Activated T-helper 17 cell treated with anti-CD3 and anti-CD28 coated beads, Interleukin-2, amount 50 U/mL, for 72 hours (primary cell): ENCODE data around the gene CALML6. TPM values are rescaled to one million over a fixed set of nuclear protein-coding genes. Genes with fewer than 3 reads are reported as not detected.
"Not testable (repeated sequence)": the region's sequence is repeated elsewhere in the genome, so short reads cannot be mapped to it uniquely, and the experiment has no call there.

Source experiments
- ATAC-seq: fragments of 150-1000 bp; cut with Tn5 transposase; replicated peaks from 2 replicates; pipeline ENCODE4 v1.10.0; 2021; ENCODE audit warnings: mild to moderate bottlenecking, moderate library complexity
- H3K27ac Mint-ChIP-seq: one replicate; pipeline ENCODE4 v1.8.0; 2022; ENCODE audit warnings: mixed read lengths
- H3K27me3 Mint-ChIP-seq: one replicate; pipeline ENCODE4 v1.8.0; 2022; ENCODE audit warnings: mixed read lengths
- H3K36me3 Mint-ChIP-seq: one replicate; pipeline ENCODE4 v1.8.0; 2022; ENCODE audit warnings: low read depth, mild to moderate bottlenecking, mixed read lengths
- H3K4me1 Mint-ChIP-seq: one replicate; pipeline ENCODE4 v1.8.0; 2022; ENCODE audit warnings: mixed read lengths
- H3K4me3 Mint-ChIP-seq: one replicate; pipeline ENCODE4 v1.8.0; 2022; ENCODE audit warnings: mild to moderate bottlenecking, mixed read lengths
- H3K9me3 Mint-ChIP-seq: one replicate; pipeline ENCODE4 v1.8.0; 2022; ENCODE audit warnings: mixed read lengths
- total RNA-seq, 2 donors: library from RNA; stranded (reverse); gene quantifications; one replicate each; pipeline ENCODE4 v1.2.3, GENCODE V29; 2022

Gene CALML6
- total RNA-seq, 2 donors from 2014 or later: 0.86 to 1.7 TPM

- Mint-ChIP-seq H3K36me3 (peaks cover 65% of the 10 kb centered on the region), H3K4me3 (peak overlapping the region; percentile 38), H3K27ac (peak overlapping the region; percentile 52), H3K4me1 (peaks cover 34% of the 10 kb centered on the region)
- H3K27me3 Mint-ChIP-seq, H3K9me3 Mint-ChIP-seq, ATAC-seq: not testable (repeated sequence)
These were observed 31.2 kb upstream of the CALML6 start for GRCh38 chr1:1883890-1884289.

DNA sequence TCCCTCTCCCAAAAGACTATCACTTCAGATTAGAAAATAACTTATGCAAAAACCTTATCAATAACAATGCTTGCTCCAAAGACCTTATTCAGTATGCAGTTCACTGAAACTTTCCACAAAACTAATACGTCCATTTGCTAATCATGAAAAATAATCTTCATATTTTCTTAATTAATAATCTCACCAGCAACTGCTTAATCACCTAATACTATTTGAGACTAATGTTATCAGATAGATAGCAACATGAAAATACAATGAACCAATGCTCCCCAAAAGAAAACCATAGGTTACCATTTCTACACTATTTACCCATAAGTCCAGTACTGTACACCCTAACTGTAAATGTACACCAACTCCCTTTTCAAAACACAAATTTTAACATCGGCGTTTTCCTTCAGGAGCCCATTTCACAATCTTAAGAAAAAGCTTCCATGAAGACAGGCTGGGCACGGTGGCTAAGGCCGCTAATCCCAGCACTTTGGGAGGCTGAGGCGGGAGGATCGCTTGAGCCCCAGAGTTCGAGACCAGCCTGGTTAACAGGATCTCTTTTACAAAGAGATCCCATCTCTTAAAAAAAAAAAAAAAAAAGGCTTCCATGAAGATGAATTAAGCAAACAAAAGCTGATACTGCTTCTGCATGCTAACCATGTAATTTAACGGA, 25.8 kb upstream of the CALML6 start:
- H3K27me3 Mint-ChIP-seq: no peaks in the 10 kb centered on the region
- peak overlapping the region; percentile 62 for H3K27ac Mint-ChIP-seq
- peaks cover 16% of the 10 kb centered on the region for H3K4me1 Mint-ChIP-seq

DNA sequence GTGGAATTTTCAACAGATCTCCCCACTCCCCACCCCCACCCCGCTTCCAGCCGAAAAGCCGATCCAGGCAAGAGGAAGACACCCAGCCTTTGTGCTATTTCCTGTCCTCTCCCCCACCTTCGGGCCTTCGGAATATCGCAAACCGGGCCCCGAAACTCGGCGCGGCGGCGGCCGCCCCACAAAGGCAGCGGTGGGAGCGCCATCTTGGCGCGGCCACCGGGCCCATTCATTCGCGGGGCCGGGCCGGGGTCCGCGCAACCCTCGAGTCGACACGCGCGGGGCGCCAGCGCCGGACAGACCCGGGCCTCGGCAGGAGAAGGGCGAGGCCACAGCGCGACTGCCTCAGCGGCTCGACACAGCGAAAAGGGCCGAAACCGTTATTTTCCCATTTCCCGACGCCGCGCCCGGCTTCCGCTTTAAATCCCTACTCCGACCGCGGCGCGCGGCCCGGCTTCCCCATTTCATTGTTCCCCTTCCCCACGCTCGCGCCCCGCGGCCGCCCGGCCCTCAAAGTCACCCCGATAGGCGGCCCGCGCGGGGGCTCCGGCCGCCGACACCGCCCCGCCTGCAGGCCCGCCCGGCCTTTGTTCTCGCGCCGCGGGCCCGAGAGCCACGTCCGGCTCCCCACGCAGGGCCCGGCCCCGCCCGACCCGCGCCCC, 25.1 kb upstream of the CALML6 start:
- ATAC-seq: peak; percentile 33
- Mint-ChIP-seq H3K9me3 (no peaks in the 10 kb centered on the region), H3K4me1 (peaks cover 21% of the 10 kb centered on the region), H3K27ac (peak overlapping the region; percentile 62), H3K4me3 (peak overlapping the region; percentile 90), H3K36me3 (peaks cover 32% of the 10 kb centered on the region), H3K27me3 (no peaks in the 10 kb centered on the region)

More for the DNA sequence above, 25.8 kb upstream of the CALML6 start:
- Mint-ChIP-seq H3K4me3 (peak overlapping the region; percentile 90), H3K9me3 (no peaks in the 10 kb centered on the region), H3K36me3 (peaks cover 35% of the 10 kb centered on the region)
- ATAC-seq: no peak

- Mint-ChIP-seq H3K4me3 (peak within 1 kb of the TSS; percentile 90), H3K27me3 (no peaks in the 10 kb centered on the region), H3K36me3 (peaks cover 32% of the 10 kb centered on the region), H3K27ac (peak within 1 kb of the TSS; percentile 81), H3K9me3 (no peaks in the 10 kb centered on the region), H3K4me1 (peaks cover 23% of the 10 kb centered on the region)
- ATAC-seq: peak; percentile 75
These were observed 24.3 kb upstream of the CALML6 start, which contains the start of gene GNB1 for GRCh38 chr1:1890506-1891348. GNB1 (minus strand) TSS chr1:1891087; CDS start chr1:1825453, 65,634 bp downstream.

DNA sequence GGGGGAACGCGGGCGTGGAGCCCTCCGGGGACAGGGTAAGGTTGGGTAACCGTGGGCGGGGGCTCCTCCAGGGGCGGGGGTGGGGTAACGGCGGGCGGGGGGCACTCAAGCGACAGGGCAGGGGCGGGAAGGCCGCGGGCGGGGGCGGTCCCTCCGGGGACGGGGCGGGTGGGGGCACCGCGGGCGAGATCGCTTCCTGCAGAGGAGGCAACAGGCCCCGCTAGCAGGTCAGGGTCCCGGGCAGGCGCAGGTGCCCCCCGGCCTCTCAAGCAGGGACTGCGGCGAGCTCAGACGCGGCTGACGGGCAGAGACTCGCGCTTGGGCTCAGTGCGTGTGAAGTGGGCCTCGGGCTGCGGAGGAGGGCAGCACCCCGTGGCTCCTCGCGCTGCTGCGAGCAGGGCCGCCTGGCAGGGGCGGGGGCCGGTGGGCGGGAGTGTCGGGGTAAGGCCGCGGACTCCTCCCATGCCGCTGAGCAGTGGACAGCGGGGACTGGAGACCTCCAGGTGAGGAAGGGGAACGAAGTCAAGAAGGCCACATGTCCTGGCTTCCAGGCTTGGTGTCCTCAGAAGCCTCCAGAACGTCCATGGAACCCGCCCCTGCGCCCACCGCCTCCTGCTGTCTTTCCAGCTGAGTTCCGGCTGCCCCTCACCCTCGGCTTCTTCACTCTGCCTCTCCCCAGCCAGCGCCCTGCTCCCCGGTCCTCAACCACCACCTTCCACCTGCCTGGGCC, 23.5 kb upstream of the CALML6 start:
- Mint-ChIP-seq H3K4me3 (peak overlapping the region; percentile 84), H3K36me3 (peaks cover 27% of the 10 kb centered on the region), H3K9me3 (no peaks in the 10 kb centered on the region), H3K27ac (peak overlapping the region; percentile 81), H3K4me1 (peaks cover 23% of the 10 kb centered on the region), H3K27me3 (no peaks in the 10 kb centered on the region)
- ATAC-seq: peak; percentile 58

DNA sequence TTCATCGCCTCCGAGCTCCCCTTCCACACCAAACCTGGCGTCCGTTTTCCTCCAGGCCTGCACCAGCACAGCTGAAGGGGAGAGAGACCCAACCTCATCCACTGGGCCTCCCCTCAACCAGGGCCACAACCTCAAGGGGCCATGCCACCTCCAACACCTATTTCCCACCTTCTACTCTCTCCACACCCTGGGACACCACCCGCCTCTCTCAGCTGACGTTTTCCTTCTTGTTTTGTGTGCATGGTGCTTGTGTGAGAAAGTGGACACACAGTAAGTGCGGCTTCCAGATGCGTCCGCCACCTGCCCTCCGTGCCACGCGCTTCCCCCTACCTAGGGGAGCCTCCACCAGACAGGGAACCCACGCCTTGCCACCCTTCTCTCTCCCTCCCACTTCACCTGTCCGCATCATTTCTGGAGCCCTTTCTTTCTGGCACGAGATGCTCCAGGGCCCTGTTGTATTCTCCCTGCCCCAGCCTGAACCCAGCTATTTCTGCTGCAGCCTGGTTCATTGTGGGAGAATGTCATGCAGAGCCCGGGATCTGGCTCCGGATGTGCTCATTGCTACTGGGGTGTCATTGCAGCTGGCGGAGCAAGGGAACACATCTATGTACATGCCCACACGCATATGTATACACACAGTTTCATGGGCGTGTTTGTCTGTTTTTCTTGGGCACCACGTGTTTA, 22.8 kb upstream of the CALML6 start:
- H3K4me3 Mint-ChIP-seq: peak overlapping the region; percentile 84
- no peaks in the 10 kb centered on the region for H3K27me3 Mint-ChIP-seq
- no peaks in the 10 kb centered on the region for H3K9me3 Mint-ChIP-seq
- H3K27ac Mint-ChIP-seq: peak overlapping the region; percentile 81
- H3K36me3 Mint-ChIP-seq: peaks cover 25% of the 10 kb centered on the region
- peaks cover 20% of the 10 kb centered on the region for H3K4me1 Mint-ChIP-seq
- no peak for ATAC-seq

DNA sequence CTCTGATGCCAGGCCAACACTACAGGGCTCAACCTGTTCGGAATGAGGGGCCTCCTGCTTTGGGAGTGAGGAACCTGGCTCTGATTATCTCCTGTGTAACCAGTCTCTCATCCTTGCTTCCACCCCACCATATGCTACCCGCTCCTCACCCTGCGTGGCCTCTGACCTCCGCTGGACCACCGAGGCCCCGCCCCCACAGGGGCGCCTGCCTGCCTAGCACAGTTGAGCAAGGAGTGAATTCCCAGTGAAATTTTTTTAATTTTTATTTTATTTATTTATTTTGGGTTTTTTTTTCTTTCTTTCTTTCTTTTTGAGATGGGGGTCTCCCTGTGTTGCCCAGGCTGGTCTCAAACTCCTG, 22.3 kb upstream of the CALML6 start:
- Mint-ChIP-seq H3K4me3 (peak overlapping the region; percentile 84), H3K36me3 (peaks cover 24% of the 10 kb centered on the region), H3K4me1 (peaks cover 19% of the 10 kb centered on the region), H3K9me3 (no peaks in the 10 kb centered on the region), H3K27ac (peak overlapping the region; percentile 81), H3K27me3 (no peaks in the 10 kb centered on the region)
- no peak for ATAC-seq

DNA sequence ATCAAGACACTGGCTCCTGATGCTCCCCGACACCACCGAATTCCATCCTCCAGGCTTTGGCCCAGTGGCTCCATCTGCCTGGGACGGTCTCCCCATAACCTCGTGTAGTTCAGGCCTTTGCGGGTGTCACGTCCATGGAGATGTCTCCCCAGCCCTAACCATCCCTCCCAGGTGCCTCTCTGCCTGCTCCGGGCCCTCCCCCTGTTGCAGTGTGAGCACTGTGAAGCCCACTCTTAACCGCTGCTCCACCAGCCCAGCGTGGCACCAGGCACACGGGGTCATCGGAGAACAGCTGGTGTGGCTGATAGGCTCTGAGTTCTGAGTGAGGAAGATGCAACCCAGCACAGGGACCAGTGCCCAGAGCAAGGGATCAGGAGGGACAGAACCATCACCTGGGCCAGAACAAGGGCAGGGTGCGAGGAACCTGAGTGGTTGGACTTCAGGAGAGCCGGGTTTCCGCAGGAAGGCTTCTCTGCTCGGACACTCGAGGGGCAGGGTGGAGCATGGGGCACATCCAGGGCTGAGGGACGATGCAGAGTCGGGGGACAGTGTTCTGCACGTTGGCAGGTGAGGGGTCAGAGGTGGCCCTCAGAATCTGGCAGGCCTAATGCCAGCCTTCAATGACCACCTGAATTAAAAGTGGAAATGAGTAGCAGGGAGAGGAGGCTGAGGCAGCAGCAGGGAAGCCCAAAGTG, 21.6 kb upstream of the CALML6 start:
- ATAC-seq: no peak

DNA sequence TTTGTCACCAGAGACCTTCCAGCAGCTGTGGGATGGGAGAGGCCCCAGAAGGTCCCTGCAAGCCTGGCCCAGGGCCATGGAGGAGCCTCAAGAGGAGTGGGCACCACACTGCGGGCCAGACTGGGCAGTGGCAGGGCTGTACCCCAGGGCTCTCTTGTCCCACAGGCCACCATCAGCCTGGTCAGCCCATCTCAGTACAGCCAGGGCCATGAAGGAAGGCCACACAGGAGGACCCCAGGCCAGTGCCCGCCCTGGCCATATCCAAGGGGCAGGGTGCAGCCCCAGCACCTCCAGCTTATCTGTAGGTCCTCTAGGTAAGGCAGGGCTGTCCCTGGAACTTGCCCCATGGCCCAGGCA, 21.1 kb upstream of the CALML6 start:
- peaks cover 11% of the 10 kb centered on the region for H3K4me1 Mint-ChIP-seq
- no peaks in the 10 kb centered on the region for H3K9me3 Mint-ChIP-seq
- H3K4me3 Mint-ChIP-seq: peak overlapping the region; percentile 84
- no peak for ATAC-seq
- H3K27ac Mint-ChIP-seq: no peak overlapping the region
- H3K27me3 Mint-ChIP-seq: no peaks in the 10 kb centered on the region
- peaks cover 12% of the 10 kb centered on the region for H3K36me3 Mint-ChIP-seq

More for the DNA sequence above, 21.6 kb upstream of the CALML6 start:
- Mint-ChIP-seq H3K4me3 (peak overlapping the region; percentile 84), H3K36me3 (peaks cover 17% of the 10 kb centered on the region), H3K4me1 (peaks cover 15% of the 10 kb centered on the region), H3K9me3 (no peaks in the 10 kb centered on the region), H3K27me3 (no peaks in the 10 kb centered on the region), H3K27ac (peak overlapping the region; percentile 81)

GRCh38 chr1:1894354-1895059, 20.6 kb upstream of the CALML6 start:
- peaks cover 7% of the 10 kb centered on the region for H3K4me1 Mint-ChIP-seq
- no peaks in the 10 kb centered on the region for H3K27me3 Mint-ChIP-seq
- H3K4me3 Mint-ChIP-seq: peak overlapping the region; percentile 84
- peak overlapping the region; percentile 81 for H3K27ac Mint-ChIP-seq
- peaks cover 7% of the 10 kb centered on the region for H3K36me3 Mint-ChIP-seq
- no peaks in the 10 kb centered on the region for H3K9me3 Mint-ChIP-seq
- ATAC-seq: no peak

DNA sequence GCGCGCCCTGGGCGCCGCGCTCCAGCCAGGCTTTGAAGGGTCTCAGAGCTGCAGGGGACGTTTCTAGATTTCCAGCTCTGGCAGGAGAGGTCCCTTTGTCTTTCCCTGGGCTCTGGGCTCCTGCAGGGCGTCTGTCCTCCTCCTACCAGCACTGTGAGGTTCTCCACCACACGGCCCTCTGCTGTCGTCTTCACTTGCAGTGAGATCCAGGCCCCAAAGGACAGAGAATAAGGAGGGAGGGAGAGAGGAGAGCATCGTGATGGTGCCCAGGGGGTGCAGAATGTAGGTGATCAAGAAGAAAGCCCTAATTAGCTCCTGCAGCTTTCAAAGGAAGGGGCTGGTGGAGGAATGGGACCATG, 20.0 kb upstream of the CALML6 start:
- H3K27me3 Mint-ChIP-seq: no peaks in the 10 kb centered on the region
- H3K27ac Mint-ChIP-seq: peak overlapping the region; percentile 81
- peaks cover 7% of the 10 kb centered on the region for H3K36me3 Mint-ChIP-seq
- no peaks in the 10 kb centered on the region for H3K9me3 Mint-ChIP-seq
- H3K4me3 Mint-ChIP-seq: peak overlapping the region; percentile 51
- H3K4me1 Mint-ChIP-seq: peaks cover 7% of the 10 kb centered on the region
- no peak for ATAC-seq

GRCh38 chr1:1895456-1896336, 19.4 kb upstream of the CALML6 start:
- no peak overlapping the region for H3K4me3 Mint-ChIP-seq
- H3K9me3 Mint-ChIP-seq: no peaks in the 10 kb centered on the region
- no peak for ATAC-seq
- peak overlapping the region; percentile 81 for H3K27ac Mint-ChIP-seq
- peaks cover 7% of the 10 kb centered on the region for H3K36me3 Mint-ChIP-seq
- H3K4me1 Mint-ChIP-seq: peaks cover 7% of the 10 kb centered on the region
- H3K27me3 Mint-ChIP-seq: no peaks in the 10 kb centered on the region
